Progenitor cell of endocrine pancreas (in vitro differentiated cells): ENCODE measurements around the gene COLGALT1. TPM values are rescaled to one million over a fixed set of nuclear protein-coding genes. Genes with fewer than 3 reads are reported as not detected.

ENCODE experiments used
- DNase-seq: peaks from one replicate; pipeline ENCODE4 v3.0.0; 2021; ENCODE audit warnings: low spot score; ENCODE audit not compliant: unreplicated experiment
- H3K27ac Mint-ChIP-seq: 2 replicates; pipeline ENCODE4 v1.8.0; 2021; ENCODE audit warnings: mild to moderate bottlenecking, moderate library complexity, mixed read lengths
- H3K27me3 Mint-ChIP-seq: 2 replicates; pipeline ENCODE4 v1.8.0; 2021; ENCODE audit warnings: mixed read lengths
- H3K36me3 Mint-ChIP-seq: 2 replicates; pipeline ENCODE4 v1.8.0; 2022; ENCODE audit warnings: mixed read lengths; ENCODE audit not compliant: insufficient read depth
- H3K4me1 Mint-ChIP-seq: 2 replicates; pipeline ENCODE4 v1.8.0; 2021; ENCODE audit warnings: low read depth, mixed read lengths
- H3K4me3 Mint-ChIP-seq: 2 replicates; pipeline ENCODE4 v1.8.0; 2021; ENCODE audit warnings: low read depth, mild to moderate bottlenecking, moderate library complexity, mixed read lengths
- H3K9me3 Mint-ChIP-seq: 2 replicates; pipeline ENCODE4 v1.8.0; 2021; ENCODE audit warnings: low read depth, mixed read lengths
- total RNA-seq: library from RNA; stranded (reverse); gene quantifications from 2 replicates; pipeline ENCODE4 v1.2.1, GENCODE V29; 2021
- TF ChIP-seq, protein P1 (sequence below): fragments of 200-600 bp; sonication (generic); IDR thresholded peaks from one replicate; pipeline ENCODE4 v1.5.0; 2021; ENCODE audit warnings: antibody characterized with exemption, mild to moderate bottlenecking; ENCODE audit not compliant: unreplicated experiment

The COLGALT1 gene
- total RNA-seq, 1 donor from 2014 or later: 54.3 TPM

DNA sequence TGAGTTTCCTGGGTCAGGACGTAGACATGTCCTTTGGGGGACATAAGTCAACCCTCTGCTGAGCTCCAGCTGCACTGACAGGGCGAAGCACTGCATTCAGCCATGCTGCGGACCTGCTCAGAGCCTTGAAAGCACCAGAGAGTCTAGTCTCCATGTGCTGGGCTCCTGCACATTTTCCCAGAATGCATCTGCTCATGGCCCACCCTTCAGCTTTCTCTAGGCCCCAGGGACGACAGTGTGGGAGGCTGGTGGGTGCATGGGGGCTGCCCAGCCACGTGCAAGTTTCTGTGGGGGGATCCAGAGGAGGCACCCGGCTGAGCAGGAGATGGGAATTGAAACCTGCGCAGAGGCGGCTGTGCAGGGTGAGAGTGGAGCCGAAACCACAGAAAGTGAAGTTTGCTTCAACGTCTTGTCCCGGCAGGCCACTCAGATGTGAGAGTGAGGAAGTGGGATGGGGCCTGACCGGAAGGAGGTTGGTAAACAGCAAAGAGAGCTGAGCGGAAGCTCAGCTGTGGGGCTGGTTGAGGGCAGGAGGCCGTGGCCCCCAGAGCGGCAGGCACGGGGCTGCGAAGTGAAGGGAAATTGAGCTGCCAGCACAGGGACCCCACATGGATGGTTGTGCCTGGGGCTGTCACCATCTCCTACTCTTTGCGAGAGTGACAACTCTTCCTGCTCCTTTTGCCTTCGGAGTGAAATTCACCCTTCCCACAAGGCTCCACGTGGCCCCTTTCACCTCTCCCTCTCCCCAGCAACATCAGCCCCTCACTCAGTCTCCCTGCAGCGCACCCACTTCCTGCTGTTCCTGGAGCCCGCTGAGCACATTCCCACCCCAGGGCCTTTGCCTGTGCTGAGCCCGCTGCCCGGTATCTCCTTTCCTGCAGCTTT is 32.2 kb upstream of the COLGALT1 start:
- H3K27me3 Mint-ChIP-seq: no peaks in the 10 kb centered on the region
- no peaks in the 10 kb centered on the region for H3K9me3 Mint-ChIP-seq
- no peak overlapping the region for H3K27ac Mint-ChIP-seq
- TF ChIP-seq, protein P1, sequence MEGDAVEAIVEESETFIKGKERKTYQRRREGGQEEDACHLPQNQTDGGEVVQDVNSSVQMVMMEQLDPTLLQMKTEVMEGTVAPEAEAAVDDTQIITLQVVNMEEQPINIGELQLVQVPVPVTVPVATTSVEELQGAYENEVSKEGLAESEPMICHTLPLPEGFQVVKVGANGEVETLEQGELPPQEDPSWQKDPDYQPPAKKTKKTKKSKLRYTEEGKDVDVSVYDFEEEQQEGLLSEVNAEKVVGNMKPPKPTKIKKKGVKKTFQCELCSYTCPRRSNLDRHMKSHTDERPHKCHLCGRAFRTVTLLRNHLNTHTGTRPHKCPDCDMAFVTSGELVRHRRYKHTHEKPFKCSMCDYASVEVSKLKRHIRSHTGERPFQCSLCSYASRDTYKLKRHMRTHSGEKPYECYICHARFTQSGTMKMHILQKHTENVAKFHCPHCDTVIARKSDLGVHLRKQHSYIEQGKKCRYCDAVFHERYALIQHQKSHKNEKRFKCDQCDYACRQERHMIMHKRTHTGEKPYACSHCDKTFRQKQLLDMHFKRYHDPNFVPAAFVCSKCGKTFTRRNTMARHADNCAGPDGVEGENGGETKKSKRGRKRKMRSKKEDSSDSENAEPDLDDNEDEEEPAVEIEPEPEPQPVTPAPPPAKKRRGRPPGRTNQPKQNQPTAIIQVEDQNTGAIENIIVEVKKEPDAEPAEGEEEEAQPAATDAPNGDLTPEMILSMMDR: no peak
- no peak overlapping the region for H3K4me3 Mint-ChIP-seq
- no peak for DNase-seq
- H3K4me1 Mint-ChIP-seq: no peaks in the 10 kb centered on the region
- H3K36me3 Mint-ChIP-seq: peaks cover 12% of the 10 kb centered on the region

DNA sequence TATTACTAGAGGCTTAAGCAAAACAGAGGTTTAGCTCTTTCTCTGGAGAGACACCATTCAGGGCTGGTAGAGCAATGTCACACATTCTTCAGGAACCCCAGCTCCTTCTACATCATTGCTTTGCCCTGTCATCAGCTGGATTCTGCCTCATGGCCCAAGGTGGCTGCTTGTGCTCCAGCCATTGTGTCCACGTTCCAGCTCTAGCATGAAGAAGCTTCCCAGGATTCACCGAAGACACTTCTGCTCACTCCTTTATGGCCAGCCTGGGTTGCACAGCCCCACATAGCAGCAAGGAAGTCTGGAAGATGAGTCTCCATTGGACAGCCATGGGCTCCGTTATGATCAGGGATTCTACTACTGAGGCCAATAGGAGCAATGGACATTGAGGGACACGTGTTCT is 30.8 kb upstream of the COLGALT1 start:
- Mint-ChIP-seq H3K27me3 (no peaks in the 10 kb centered on the region), H3K9me3 (peaks cover 5% of the 10 kb centered on the region), H3K36me3 (peaks cover 9% of the 10 kb centered on the region), H3K4me1 (no peaks in the 10 kb centered on the region), H3K4me3 (no peak overlapping the region), H3K27ac (no peak overlapping the region)
- no peak for DNase-seq
- TF ChIP-seq, protein P1: no peak

DNA sequence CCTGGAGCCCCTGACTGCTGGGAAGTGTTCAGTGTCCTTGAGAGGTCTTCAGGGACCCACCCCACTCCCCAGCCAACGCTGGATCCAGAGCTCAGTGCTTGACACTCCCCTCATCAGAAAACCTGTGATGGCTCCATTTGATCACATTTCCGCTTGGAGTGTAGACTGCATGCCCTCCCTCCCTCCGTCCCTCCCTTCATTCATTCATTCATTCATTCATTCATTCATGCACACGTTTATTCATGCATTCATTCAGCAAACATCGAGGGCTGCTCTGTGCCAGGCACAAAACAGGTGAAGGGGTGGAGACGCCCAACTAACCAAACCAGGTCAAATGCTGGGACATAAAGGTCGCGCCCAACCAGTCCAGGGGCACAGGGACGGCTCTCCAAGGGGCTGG is 30.3 kb upstream of the COLGALT1 start:
- H3K36me3 Mint-ChIP-seq: peaks cover 7% of the 10 kb centered on the region
- DNase-seq: no peak
- peaks cover 5% of the 10 kb centered on the region for H3K9me3 Mint-ChIP-seq
- TF ChIP-seq, protein P1: no peak
- no peak overlapping the region for H3K4me3 Mint-ChIP-seq
- no peak overlapping the region for H3K27ac Mint-ChIP-seq
- no peaks in the 10 kb centered on the region for H3K4me1 Mint-ChIP-seq
- H3K27me3 Mint-ChIP-seq: no peaks in the 10 kb centered on the region

DNA sequence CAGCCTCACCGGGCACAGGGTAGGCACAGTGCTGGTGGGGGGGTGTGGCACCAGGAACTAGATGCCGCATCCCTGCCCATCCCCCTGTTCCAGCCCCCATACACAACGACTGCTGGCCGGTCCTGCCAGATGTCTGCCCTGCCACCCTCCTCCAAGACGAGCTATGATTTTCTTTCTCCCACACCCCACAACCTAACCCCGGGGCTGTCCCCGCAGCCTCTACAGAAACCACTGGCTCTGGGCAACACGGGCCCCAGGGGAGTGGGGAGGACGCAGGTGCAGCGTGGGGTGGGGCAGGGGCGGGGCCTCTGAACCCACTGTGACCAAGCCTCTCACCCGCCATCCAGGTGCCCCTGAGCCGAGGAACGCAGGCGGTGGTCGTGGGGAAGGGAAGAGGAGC is 28.5 kb upstream of the COLGALT1 start:
- TF ChIP-seq, protein P1: no peak
- Mint-ChIP-seq H3K4me3 (no peak overlapping the region), H3K36me3 (peaks cover 4% of the 10 kb centered on the region), H3K9me3 (peaks cover 5% of the 10 kb centered on the region), H3K27me3 (no peaks in the 10 kb centered on the region), H3K4me1 (no peaks in the 10 kb centered on the region), H3K27ac (no peak overlapping the region)
- DNase-seq: no peak

DNA sequence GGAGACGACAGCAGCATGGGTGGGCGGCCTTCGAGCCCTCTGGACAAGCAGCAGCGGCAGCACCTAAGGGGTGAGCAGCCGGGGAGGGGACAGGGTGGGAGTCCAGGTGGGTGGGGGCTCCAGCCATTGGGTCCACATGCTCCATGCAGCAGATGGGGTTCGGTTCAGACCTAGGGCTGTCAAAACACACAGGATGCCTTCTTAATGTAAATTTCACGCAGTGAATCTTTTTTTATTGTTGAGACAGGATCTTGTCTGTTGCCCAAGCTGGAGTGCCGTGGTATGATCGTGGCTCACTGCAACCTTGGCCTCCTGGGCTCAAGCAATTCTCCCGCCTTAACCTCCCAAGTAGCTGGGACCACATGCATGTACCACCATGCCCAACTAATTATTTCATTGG is 28.1 kb upstream of the COLGALT1 start:
- H3K4me3 Mint-ChIP-seq: no peak overlapping the region

More for the DNA sequence above, 28.1 kb upstream of the COLGALT1 start:
- no peak for DNase-seq
- Mint-ChIP-seq H3K4me1 (no peaks in the 10 kb centered on the region), H3K9me3 (peaks cover 5% of the 10 kb centered on the region), H3K36me3 (peaks cover 3% of the 10 kb centered on the region), H3K27me3 (no peaks in the 10 kb centered on the region), H3K27ac (no peak overlapping the region)
- TF ChIP-seq, protein P1: no peak
